ENCODE data around the gene COPB1. TPM values are rescaled to one million over a fixed set of nuclear protein-coding genes. Genes with fewer than 3 reads are reported as not detected.

COPB1 gene
- total RNA-seq, 2 experiments from 2014 or later = 93.1 to 95.9 TPM

- intact Hi-C loops (cut with DNase I, micrococcal nuclease) = no loop called here
- no peak for TF ChIP-seq CTCF (IDR thresholded peaks at IDR 0.05)
- H3K4me3 Mint-ChIP-seq = no peak overlapping the region
- ChIA-PET CTCF (no interaction called here), POLR2A (no interaction called here)
- Histone ChIP-seq H3K4me3 (ENCODE audit: low read length) (no peak overlapping the region), H3K27ac (ENCODE audit: low read depth in 1 of 2, low read length in 2 of 2) (no peak overlapping the region), H3K27me3 (ENCODE audit: control insufficient read depth in 1 of 2, insufficient read depth in 2 of 2, low read length in 2 of 2) (no peaks in the 10 kb centered on the region), H3K36me3 (ENCODE audit: insufficient read depth, low read length) (no peaks in the 10 kb centered on the region), H3K4me1 (ENCODE audit: insufficient read depth, low read length) (no peaks in the 10 kb centered on the region), H3K9me3 (ENCODE audit: control insufficient read depth in 1 of 2, insufficient read depth in 1 of 2, low read length in 2 of 2) (no peaks in the 10 kb centered on the region)
- H3K9me3 Mint-ChIP-seq = no peaks in the 10 kb centered on the region
- H3K4me1 Mint-ChIP-seq (ENCODE audit: low read depth) = peaks cover 8% of the 10 kb centered on the region
- DNase-seq = no peak
- peaks cover 18% of the 10 kb centered on the region for H3K36me3 Mint-ChIP-seq (ENCODE audit: low read depth)
- no peak overlapping the region for H3K27ac Mint-ChIP-seq
- no peak for ATAC-seq (ENCODE audit: poor library complexity)
- H3K27me3 Mint-ChIP-seq = no peaks in the 10 kb centered on the region
Observed at GRCh38 chr11:14446701-14447169, 52.9 kb downstream of the COPB1 start.

GRCh38 chr11:14445542-14446530 is 53.8 kb downstream of the COPB1 start:
- no peak overlapping the region for H3K27ac ChIP-seq (ENCODE audit: low read depth in 1 of 2, low read length in 2 of 2)
- ChIA-PET CTCF (no interaction called here), POLR2A (no interaction called here)
- H3K27me3 ChIP-seq (ENCODE audit: control insufficient read depth in 1 of 2, insufficient read depth in 2 of 2, low read length in 2 of 2) = no peaks in the 10 kb centered on the region
- no peaks in the 10 kb centered on the region for H3K9me3 Mint-ChIP-seq
- H3K36me3 Mint-ChIP-seq (ENCODE audit: low read depth) = peaks cover 12% of the 10 kb centered on the region
- H3K4me1 Mint-ChIP-seq (ENCODE audit: low read depth) = peaks cover 8% of the 10 kb centered on the region
- H3K27me3 Mint-ChIP-seq = no peaks in the 10 kb centered on the region
- DNase-seq (no peak), ATAC-seq (ENCODE audit: poor library complexity) (no peak)
- no peak overlapping the region for H3K4me3 ChIP-seq (ENCODE audit: low read length)
- intact Hi-C loops (cut with DNase I, micrococcal nuclease) = no loop called here
- no peaks in the 10 kb centered on the region for H3K4me1 ChIP-seq (ENCODE audit: insufficient read depth, low read length)
- no peak overlapping the region for H3K27ac Mint-ChIP-seq
- H3K36me3 ChIP-seq (ENCODE audit: insufficient read depth, low read length) = no peaks in the 10 kb centered on the region
- no peak for TF ChIP-seq CTCF (IDR thresholded peaks at IDR 0.05)
- no peak overlapping the region for H3K4me3 Mint-ChIP-seq
- no peaks in the 10 kb centered on the region for H3K9me3 ChIP-seq (ENCODE audit: control insufficient read depth in 1 of 2, insufficient read depth in 1 of 2, low read length in 2 of 2)

GRCh38 chr11:14444441-14445189 is 55.0 kb downstream of the COPB1 start:
- CTCF ChIA-PET = no interaction called here
- H3K27me3 ChIP-seq (ENCODE audit: control insufficient read depth in 1 of 2, insufficient read depth in 2 of 2, low read length in 2 of 2) = no peaks in the 10 kb centered on the region
- no peak overlapping the region for H3K4me3 ChIP-seq (ENCODE audit: low read length)
- POLR2A ChIA-PET = no interaction called here
- no peaks in the 10 kb centered on the region for H3K9me3 ChIP-seq (ENCODE audit: control insufficient read depth in 1 of 2, insufficient read depth in 1 of 2, low read length in 2 of 2)
- DNase-seq (no peak), ATAC-seq (ENCODE audit: poor library complexity) (no peak)
- intact Hi-C loops (cut with DNase I, micrococcal nuclease) = no loop called here
- H3K4me1 Mint-ChIP-seq (ENCODE audit: low read depth) = peaks cover 8% of the 10 kb centered on the region
- H3K4me3 Mint-ChIP-seq = no peak overlapping the region
- no peak overlapping the region for H3K27ac ChIP-seq (ENCODE audit: low read depth in 1 of 2, low read length in 2 of 2)
- no peaks in the 10 kb centered on the region for H3K36me3 ChIP-seq (ENCODE audit: insufficient read depth, low read length)
- H3K27me3 Mint-ChIP-seq = no peaks in the 10 kb centered on the region
- H3K27ac Mint-ChIP-seq = no peak overlapping the region
- H3K4me1 ChIP-seq (ENCODE audit: insufficient read depth, low read length) = peaks cover 2% of the 10 kb centered on the region
- no peak for TF ChIP-seq CTCF (IDR thresholded peaks at IDR 0.05)
- no peaks in the 10 kb centered on the region for H3K9me3 Mint-ChIP-seq
- peaks cover 7% of the 10 kb centered on the region for H3K36me3 Mint-ChIP-seq (ENCODE audit: low read depth)
